ENCODE data around the gene FTO. TPM values are rescaled to one million over a fixed set of nuclear protein-coding genes. Genes with fewer than 3 reads are reported as not detected.

The FTO gene
- polyA plus RNA-seq, 2 of the 4 experiments (the other 2 are of a cell fraction): 48.7 to 101 TPM

DNA sequence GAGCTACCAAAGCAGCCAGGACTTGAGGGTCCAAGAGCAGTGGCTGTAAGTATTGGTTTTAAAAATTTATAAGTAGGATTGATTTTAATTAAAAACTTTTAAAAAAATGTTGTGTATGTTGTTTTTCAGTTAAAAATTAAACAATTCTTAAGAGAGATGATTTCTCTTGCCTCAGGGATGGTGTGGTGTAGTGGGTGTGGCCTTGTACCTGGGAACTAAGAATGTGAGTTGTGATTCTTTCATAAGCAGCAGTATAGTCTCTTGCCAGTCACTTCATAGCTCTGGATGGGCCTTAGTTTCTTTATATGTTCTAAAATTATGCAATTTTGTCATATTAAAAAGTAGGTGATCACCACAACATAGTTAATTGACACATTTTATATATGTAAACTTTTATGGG is 99.5 kb downstream of the FTO start:
- Histone ChIP-seq H3K4me3 (no peak overlapping the region), H3K4me2 (peak overlapping the region; percentile 16; the same call in 1 of the 3 replicates), H3K9me3 (no peaks in the 10 kb centered on the region), H3K27ac (no peak overlapping the region), H3K4me1 (peaks cover 15% of the 10 kb centered on the region; the same call in 2 of the 3 replicates)
- CTCF ChIA-PET: no interaction called here
- DNase-seq (ENCODE audit: low read depth in 1 of 2, low spot score in 1 of 2) (no peak), FAIRE-seq (no peak), ATAC-seq (no peak)
- TF ChIP-seq, protein P1, sequence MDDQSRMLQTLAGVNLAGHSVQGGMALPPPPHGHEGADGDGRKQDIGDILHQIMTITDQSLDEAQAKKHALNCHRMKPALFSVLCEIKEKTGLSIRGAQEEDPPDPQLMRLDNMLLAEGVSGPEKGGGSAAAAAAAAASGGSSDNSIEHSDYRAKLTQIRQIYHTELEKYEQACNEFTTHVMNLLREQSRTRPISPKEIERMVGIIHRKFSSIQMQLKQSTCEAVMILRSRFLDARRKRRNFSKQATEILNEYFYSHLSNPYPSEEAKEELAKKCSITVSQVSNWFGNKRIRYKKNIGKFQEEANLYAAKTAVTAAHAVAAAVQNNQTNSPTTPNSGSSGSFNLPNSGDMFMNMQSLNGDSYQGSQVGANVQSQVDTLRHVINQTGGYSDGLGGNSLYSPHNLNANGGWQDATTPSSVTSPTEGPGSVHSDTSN (IDR thresholded peaks at IDR 0.05): no peak
- TF ChIP-seq TFCP2L1 (CRISPR knock-in tag; IDR thresholded peaks at IDR 0.05) (no peak), ZFP36 (IDR thresholded peaks at IDR 0.05; ENCODE audit: borderline replicate concordance, partially characterized antibody) (no peak), CBX8 (IDR thresholded peaks at IDR 0.05) (no peak), POLR2AphosphoS2 (conservative IDR thresholded peaks at IDR 0.05; ENCODE audit: low read length) (no peak), NFE2L2 (conservative IDR thresholded peaks at IDR 0.05; ENCODE audit: low read length) (no peak), RAD21 (conservative IDR thresholded peaks at IDR 0.05 in 1 of 2, IDR thresholded peaks at IDR 0.05 in 1 of 2) (no peak)
- TF ChIP-seq, protein P2, sequence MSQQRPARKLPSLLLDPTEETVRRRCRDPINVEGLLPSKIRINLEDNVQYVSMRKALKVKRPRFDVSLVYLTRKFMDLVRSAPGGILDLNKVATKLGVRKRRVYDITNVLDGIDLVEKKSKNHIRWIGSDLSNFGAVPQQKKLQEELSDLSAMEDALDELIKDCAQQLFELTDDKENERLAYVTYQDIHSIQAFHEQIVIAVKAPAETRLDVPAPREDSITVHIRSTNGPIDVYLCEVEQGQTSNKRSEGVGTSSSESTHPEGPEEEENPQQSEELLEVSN (IDR thresholded peaks at IDR 0.05; ENCODE audit: borderline replicate concordance, low read depth): no peak
- TF ChIP-seq, protein P3, sequence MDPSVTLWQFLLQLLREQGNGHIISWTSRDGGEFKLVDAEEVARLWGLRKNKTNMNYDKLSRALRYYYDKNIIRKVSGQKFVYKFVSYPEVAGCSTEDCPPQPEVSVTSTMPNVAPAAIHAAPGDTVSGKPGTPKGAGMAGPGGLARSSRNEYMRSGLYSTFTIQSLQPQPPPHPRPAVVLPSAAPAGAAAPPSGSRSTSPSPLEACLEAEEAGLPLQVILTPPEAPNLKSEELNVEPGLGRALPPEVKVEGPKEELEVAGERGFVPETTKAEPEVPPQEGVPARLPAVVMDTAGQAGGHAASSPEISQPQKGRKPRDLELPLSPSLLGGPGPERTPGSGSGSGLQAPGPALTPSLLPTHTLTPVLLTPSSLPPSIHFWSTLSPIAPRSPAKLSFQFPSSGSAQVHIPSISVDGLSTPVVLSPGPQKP (IDR thresholded peaks at IDR 0.05; ENCODE audit: low read depth, low read length): no peak
- POLR2A ChIA-PET: no interaction called here

DNA sequence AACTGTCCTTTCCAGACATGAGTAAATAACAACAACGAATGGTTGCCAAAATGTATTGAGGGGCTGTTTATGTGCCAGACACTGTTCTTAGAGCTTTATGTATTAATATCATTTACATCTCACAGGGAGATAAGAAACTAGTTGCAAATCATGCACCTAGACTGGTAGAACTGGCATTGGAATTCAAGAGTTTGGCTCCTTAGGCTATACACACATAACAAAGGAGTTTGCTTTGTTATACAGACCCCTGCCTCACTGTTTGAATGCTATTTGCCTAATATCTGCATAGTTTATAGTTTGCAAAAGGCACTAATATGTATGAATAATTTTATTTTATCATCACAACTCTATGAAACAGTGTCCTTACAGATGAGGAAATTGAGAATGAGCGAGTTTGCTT is 100.0 kb downstream of the FTO start:
- ATAC-seq (no peak), DNase-seq (ENCODE audit: low read depth in 1 of 2, low spot score in 1 of 2) (no peak), FAIRE-seq (no peak)
- CTCF ChIA-PET: interaction anchor here (0.6 kb wide), 1 partner anchor 95 kb away, joined by 3 read pairs; no protein-coding TSS in a partner anchor
- WGBS (ENCODE audit: missing lambda C conversion rate): 86% methylated on average over 2 of the region's 2 CpGs
- Histone ChIP-seq H3K4me2 (peak overlapping the region; percentile 16; the same call in 1 of the 3 replicates), H3K9me3 (no peaks in the 10 kb centered on the region), H3K4me1 (peaks cover 15% of the 10 kb centered on the region; the same call in 2 of the 3 replicates), H3K27ac (no peak overlapping the region), H3K4me3 (no peak overlapping the region)
- no peak for TF ChIP-seq JUN (IDR thresholded peaks at IDR 0.05)
- no peak for TF ChIP-seq MAZ (IDR thresholded peaks at IDR 0.05; ENCODE audit: borderline replicate concordance, low read depth, low read length)
- no peak for TF ChIP-seq HOXB13 (CRISPR knock-in tag; IDR thresholded peaks at IDR 0.05; ENCODE audit: low read depth)
- POLR2A ChIA-PET: no interaction called here

DNA sequence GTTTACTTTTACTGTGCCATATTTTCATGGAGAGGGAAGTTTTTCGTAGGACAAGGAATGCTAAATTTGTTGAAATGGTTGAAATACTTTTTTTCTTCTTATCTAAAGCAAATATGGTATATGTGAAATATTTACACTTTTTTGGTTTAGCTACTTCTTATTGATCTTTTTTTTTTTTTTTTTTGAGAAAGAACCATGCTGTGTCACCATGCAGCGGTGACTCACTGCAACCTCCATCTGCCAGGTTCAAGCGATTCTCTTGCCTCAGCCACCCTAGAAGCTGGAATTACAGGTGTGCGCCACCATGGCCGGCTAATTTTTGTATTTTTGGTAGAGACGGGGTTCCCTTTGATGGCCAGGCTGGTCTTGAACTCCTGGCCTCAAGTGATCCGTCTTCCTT is 100.5 kb downstream of the FTO start:
- 92% methylated on average over 7 of the region's 7 CpGs for WGBS (ENCODE audit: missing lambda C conversion rate)
- ChIA-PET POLR2A (no interaction called here), CTCF (interaction anchor here (0.6 kb wide), 1 partner anchor 95 kb away, joined by 3 read pairs; no protein-coding TSS in a partner anchor)
- no peak overlapping the region for H3K27ac ChIP-seq
- peaks cover 15% of the 10 kb centered on the region; the same call in 2 of the 3 replicates for H3K4me1 ChIP-seq
- H3K4me3 ChIP-seq: no peak overlapping the region
- no peak overlapping the region for H3K4me2 ChIP-seq
- DNase-seq (ENCODE audit: low read depth in 1 of 2, low spot score in 1 of 2): no peak
- TF ChIP-seq, protein P4, sequence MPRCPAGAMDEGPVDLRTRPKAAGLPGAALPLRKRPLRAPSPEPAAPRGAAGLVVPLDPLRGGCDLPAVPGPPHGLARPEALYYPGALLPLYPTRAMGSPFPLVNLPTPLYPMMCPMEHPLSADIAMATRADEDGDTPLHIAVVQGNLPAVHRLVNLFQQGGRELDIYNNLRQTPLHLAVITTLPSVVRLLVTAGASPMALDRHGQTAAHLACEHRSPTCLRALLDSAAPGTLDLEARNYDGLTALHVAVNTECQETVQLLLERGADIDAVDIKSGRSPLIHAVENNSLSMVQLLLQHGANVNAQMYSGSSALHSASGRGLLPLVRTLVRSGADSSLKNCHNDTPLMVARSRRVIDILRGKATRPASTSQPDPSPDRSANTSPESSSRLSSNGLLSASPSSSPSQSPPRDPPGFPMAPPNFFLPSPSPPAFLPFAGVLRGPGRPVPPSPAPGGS (IDR thresholded peaks at IDR 0.05): no peak
- no peak for TF ChIP-seq KDM5A (IDR thresholded peaks at IDR 0.05)
- TF ChIP-seq, protein P5, sequence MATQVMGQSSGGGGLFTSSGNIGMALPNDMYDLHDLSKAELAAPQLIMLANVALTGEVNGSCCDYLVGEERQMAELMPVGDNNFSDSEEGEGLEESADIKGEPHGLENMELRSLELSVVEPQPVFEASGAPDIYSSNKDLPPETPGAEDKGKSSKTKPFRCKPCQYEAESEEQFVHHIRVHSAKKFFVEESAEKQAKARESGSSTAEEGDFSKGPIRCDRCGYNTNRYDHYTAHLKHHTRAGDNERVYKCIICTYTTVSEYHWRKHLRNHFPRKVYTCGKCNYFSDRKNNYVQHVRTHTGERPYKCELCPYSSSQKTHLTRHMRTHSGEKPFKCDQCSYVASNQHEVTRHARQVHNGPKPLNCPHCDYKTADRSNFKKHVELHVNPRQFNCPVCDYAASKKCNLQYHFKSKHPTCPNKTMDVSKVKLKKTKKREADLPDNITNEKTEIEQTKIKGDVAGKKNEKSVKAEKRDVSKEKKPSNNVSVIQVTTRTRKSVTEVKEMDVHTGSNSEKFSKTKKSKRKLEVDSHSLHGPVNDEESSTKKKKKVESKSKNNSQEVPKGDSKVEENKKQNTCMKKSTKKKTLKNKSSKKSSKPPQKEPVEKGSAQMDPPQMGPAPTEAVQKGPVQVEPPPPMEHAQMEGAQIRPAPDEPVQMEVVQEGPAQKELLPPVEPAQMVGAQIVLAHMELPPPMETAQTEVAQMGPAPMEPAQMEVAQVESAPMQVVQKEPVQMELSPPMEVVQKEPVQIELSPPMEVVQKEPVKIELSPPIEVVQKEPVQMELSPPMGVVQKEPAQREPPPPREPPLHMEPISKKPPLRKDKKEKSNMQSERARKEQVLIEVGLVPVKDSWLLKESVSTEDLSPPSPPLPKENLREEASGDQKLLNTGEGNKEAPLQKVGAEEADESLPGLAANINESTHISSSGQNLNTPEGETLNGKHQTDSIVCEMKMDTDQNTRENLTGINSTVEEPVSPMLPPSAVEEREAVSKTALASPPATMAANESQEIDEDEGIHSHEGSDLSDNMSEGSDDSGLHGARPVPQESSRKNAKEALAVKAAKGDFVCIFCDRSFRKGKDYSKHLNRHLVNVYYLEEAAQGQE (IDR thresholded peaks at IDR 0.05): no peak
- no peak for TF ChIP-seq MAFK (IDR thresholded peaks at IDR 0.05; ENCODE audit: partially characterized antibody)
- no peak for TF ChIP-seq ZSCAN20 (CRISPR knock-in tag; IDR thresholded peaks at IDR 0.05)
- TF ChIP-seq, protein P6, sequence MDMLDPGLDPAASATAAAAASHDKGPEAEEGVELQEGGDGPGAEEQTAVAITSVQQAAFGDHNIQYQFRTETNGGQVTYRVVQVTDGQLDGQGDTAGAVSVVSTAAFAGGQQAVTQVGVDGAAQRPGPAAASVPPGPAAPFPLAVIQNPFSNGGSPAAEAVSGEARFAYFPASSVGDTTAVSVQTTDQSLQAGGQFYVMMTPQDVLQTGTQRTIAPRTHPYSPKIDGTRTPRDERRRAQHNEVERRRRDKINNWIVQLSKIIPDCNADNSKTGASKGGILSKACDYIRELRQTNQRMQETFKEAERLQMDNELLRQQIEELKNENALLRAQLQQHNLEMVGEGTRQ (IDR thresholded peaks at IDR 0.05): no peak
- no peak for TF ChIP-seq CEBPB (IDR thresholded peaks at IDR 0.05)
- TF ChIP-seq, protein P7, sequence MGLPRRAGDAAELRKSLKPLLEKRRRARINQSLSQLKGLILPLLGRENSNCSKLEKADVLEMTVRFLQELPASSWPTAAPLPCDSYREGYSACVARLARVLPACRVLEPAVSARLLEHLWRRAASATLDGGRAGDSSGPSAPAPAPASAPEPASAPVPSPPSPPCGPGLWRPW (IDR thresholded peaks at IDR 0.05): no peak
- TF ChIP-seq, protein P8, sequence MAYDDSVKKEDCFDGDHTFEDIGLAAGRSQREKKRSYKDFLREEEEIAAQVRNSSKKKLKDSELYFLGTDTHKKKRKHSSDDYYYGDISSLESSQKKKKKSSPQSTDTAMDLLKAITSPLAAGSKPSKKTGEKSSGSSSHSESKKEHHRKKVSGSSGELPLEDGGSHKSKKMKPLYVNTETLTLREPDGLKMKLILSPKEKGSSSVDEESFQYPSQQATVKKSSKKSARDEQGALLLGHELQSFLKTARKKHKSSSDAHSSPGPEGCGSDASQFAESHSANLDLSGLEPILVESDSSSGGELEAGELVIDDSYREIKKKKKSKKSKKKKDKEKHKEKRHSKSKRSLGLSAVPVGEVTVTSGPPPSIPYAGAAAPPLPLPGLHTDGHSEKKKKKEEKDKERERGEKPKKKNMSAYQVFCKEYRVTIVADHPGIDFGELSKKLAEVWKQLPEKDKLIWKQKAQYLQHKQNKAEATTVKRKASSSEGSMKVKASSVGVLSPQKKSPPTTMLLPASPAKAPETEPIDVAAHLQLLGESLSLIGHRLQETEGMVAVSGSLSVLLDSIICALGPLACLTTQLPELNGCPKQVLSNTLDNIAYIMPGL (CRISPR knock-in tag; IDR thresholded peaks at IDR 0.05; ENCODE audit: borderline replicate concordance): no peak
- FAIRE-seq: no peak
- no peaks in the 10 kb centered on the region for H3K9me3 ChIP-seq
- no peak for ATAC-seq

Measured in A549 (cell line).